ENCODE results near the gene CCDC141. TPM values are rescaled to one million over a fixed set of nuclear protein-coding genes. Genes with fewer than 3 reads are reported as not detected.

Gene CCDC141
- polyA plus RNA-seq, 2 of the 4 experiments (the other 2 are of a cell fraction) = not detected

DNA sequence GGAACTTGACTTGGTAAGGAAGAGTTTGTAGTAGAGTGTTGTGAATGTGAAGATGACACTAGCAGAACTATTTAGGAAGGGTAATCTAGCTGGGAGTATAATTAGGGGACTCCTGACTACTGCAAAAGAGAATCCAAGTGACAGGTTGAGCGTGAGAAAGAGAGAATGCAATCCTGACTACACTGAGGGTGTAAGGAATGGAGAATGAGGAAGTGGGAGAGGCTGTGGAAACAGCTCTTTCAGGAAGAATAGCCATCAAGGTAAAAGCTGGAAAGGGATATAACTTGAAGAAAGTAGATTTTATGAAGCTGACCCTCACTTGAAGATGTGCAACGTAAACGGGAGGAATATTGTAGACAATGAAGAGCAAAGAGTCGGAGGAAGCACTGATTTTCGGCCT lies 201.6 kb downstream of the CCDC141 start:
- Histone ChIP-seq H3K4me3 (no peak overlapping the region), H3K4me1 (no peaks in the 10 kb centered on the region), H3K27ac (no peak overlapping the region), H3K9me3 (no peaks in the 10 kb centered on the region), H3K4me2 (no peak overlapping the region)
- 48% methylated on average over 5 of the region's 5 CpGs for WGBS (ENCODE audit: missing lambda C conversion rate)
- DNase-seq (ENCODE audit: low read depth in 1 of 2, low spot score in 1 of 2) (no peak), FAIRE-seq (no peak), ATAC-seq (no peak)
- TF ChIP-seq FOSL2 (IDR thresholded peaks at IDR 0.05) (no peak), FOSL2 (CRISPR knock-in tag; IDR thresholded peaks at IDR 0.05) (no peak), HOXB5 (CRISPR knock-in tag; IDR thresholded peaks at IDR 0.05) (no peak), HOXB13 (CRISPR knock-in tag; IDR thresholded peaks at IDR 0.05; ENCODE audit: low read depth) (no peak), TP53 (CRISPR knock-in tag; IDR thresholded peaks at IDR 0.05) (no peak), CHD4 (IDR thresholded peaks at IDR 0.05; ENCODE audit: borderline replicate concordance) (no peak), HEYL (CRISPR knock-in tag; IDR thresholded peaks at IDR 0.05) (no peak), PHF8 (IDR thresholded peaks at IDR 0.05; ENCODE audit: borderline replicate concordance, low read depth) (no peak), CBX2 (IDR thresholded peaks at IDR 0.05; ENCODE audit: borderline replicate concordance, low read depth) (no peak), EHF (CRISPR knock-in tag; IDR thresholded peaks at IDR 0.05) (no peak), ZC3H11A (IDR thresholded peaks at IDR 0.05) (no peak), MYC (IDR thresholded peaks at IDR 0.05; ENCODE audit: borderline replicate concordance, low read length) (no peak), ZFP36 (IDR thresholded peaks at IDR 0.05; ENCODE audit: borderline replicate concordance, partially characterized antibody) (no peak), MAFK (IDR thresholded peaks at IDR 0.05; ENCODE audit: partially characterized antibody) (no peak), POLR2A (IDR thresholded peaks at IDR 0.05; ENCODE audit: low read length) (no peak), CEBPB (IDR thresholded peaks at IDR 0.05) (no peak)
- TF ChIP-seq, protein P1, sequence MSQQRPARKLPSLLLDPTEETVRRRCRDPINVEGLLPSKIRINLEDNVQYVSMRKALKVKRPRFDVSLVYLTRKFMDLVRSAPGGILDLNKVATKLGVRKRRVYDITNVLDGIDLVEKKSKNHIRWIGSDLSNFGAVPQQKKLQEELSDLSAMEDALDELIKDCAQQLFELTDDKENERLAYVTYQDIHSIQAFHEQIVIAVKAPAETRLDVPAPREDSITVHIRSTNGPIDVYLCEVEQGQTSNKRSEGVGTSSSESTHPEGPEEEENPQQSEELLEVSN (IDR thresholded peaks at IDR 0.05; ENCODE audit: borderline replicate concordance, low read depth) = no peak
- TF ChIP-seq, protein P2, sequence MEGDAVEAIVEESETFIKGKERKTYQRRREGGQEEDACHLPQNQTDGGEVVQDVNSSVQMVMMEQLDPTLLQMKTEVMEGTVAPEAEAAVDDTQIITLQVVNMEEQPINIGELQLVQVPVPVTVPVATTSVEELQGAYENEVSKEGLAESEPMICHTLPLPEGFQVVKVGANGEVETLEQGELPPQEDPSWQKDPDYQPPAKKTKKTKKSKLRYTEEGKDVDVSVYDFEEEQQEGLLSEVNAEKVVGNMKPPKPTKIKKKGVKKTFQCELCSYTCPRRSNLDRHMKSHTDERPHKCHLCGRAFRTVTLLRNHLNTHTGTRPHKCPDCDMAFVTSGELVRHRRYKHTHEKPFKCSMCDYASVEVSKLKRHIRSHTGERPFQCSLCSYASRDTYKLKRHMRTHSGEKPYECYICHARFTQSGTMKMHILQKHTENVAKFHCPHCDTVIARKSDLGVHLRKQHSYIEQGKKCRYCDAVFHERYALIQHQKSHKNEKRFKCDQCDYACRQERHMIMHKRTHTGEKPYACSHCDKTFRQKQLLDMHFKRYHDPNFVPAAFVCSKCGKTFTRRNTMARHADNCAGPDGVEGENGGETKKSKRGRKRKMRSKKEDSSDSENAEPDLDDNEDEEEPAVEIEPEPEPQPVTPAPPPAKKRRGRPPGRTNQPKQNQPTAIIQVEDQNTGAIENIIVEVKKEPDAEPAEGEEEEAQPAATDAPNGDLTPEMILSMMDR (IDR thresholded peaks at IDR 0.05) = no peak
- ChIA-PET CTCF (interaction anchor here (1.2 kb wide), 1 partner anchor 87 kb away, joined by 3 read pairs; no protein-coding TSS in a partner anchor), POLR2A (no interaction called here)

DNA sequence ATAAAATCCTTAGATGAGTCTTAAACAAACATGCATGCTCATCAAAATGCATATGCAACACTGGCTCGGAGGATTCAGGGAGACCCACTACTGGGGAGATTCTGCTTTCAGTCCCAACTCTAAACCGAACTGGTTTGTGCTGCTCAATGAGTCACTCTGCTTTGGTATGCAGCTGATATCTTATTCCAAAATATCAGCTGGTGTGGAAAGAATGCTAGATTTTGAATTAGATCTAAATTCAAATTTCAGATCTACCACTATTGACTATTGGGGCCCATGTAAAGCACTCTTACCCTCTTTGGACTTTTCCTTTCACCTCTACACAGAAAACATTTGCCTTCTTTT lies 203.5 kb downstream of the CCDC141 start:
- Histone ChIP-seq H3K27ac (no peak overlapping the region), H3K9me3 (no peaks in the 10 kb centered on the region), H3K4me1 (no peaks in the 10 kb centered on the region), H3K4me2 (no peak overlapping the region), H3K4me3 (no peak overlapping the region)
- ATAC-seq (no peak), FAIRE-seq (no peak), DNase-seq (ENCODE audit: low read depth in 1 of 2, low spot score in 1 of 2) (no peak)
- TF ChIP-seq ZNF302 (CRISPR knock-in tag; IDR thresholded peaks at IDR 0.05) = no peak
- TF ChIP-seq, protein P3, sequence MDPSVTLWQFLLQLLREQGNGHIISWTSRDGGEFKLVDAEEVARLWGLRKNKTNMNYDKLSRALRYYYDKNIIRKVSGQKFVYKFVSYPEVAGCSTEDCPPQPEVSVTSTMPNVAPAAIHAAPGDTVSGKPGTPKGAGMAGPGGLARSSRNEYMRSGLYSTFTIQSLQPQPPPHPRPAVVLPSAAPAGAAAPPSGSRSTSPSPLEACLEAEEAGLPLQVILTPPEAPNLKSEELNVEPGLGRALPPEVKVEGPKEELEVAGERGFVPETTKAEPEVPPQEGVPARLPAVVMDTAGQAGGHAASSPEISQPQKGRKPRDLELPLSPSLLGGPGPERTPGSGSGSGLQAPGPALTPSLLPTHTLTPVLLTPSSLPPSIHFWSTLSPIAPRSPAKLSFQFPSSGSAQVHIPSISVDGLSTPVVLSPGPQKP (IDR thresholded peaks at IDR 0.05; ENCODE audit: low read depth, low read length) = no peak
- TF ChIP-seq RCOR1 (IDR thresholded peaks at IDR 0.05; ENCODE audit: low read depth, low read length) = no peak
- TF ChIP-seq MYC (IDR thresholded peaks at IDR 0.05; ENCODE audit: borderline replicate concordance, low read length) = no peak
- no peak for TF ChIP-seq RFX5 (IDR thresholded peaks at IDR 0.05)
- TF ChIP-seq, protein P4, sequence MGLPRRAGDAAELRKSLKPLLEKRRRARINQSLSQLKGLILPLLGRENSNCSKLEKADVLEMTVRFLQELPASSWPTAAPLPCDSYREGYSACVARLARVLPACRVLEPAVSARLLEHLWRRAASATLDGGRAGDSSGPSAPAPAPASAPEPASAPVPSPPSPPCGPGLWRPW (IDR thresholded peaks at IDR 0.05) = no peak
- TF ChIP-seq HDAC2 (IDR thresholded peaks at IDR 0.05) = no peak
- no peak for TF ChIP-seq SMC3 (IDR thresholded peaks at IDR 0.05)
- no peak for TF ChIP-seq CHD4 (IDR thresholded peaks at IDR 0.05; ENCODE audit: borderline replicate concordance)
- no peak for TF ChIP-seq RAD21 (conservative IDR thresholded peaks at IDR 0.05 in 1 of 2, IDR thresholded peaks at IDR 0.05 in 1 of 2)
- TF ChIP-seq EHF (CRISPR knock-in tag; IDR thresholded peaks at IDR 0.05) = no peak
- TF ChIP-seq, protein P5, sequence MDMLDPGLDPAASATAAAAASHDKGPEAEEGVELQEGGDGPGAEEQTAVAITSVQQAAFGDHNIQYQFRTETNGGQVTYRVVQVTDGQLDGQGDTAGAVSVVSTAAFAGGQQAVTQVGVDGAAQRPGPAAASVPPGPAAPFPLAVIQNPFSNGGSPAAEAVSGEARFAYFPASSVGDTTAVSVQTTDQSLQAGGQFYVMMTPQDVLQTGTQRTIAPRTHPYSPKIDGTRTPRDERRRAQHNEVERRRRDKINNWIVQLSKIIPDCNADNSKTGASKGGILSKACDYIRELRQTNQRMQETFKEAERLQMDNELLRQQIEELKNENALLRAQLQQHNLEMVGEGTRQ (IDR thresholded peaks at IDR 0.05) = no peak
- no peak for TF ChIP-seq FOXS1 (CRISPR knock-in tag; IDR thresholded peaks at IDR 0.05)
- no peak for TF ChIP-seq SREBF2 (IDR thresholded peaks at IDR 0.05)
- no peak for TF ChIP-seq CHD2 (IDR thresholded peaks at IDR 0.05; ENCODE audit: low read length, partially characterized antibody)
- TF ChIP-seq, protein P2 (IDR thresholded peaks at IDR 0.05) = no peak
- TF ChIP-seq TFCP2L1 (CRISPR knock-in tag; IDR thresholded peaks at IDR 0.05) = no peak
- TF ChIP-seq HOXA7 (CRISPR knock-in tag; IDR thresholded peaks at IDR 0.05) = no peak
- 6% methylated on average over 2 of the region's 2 CpGs for WGBS (ENCODE audit: missing lambda C conversion rate)
- POLR2A ChIA-PET = no interaction called here
- CTCF ChIA-PET = no interaction called here

Measured in A549 (cell line).